Panc1 (cell line): Measurements from ENCODE around the gene CPNE7. TPM values are rescaled to one million over a fixed set of nuclear protein-coding genes. Genes with fewer than 3 reads are reported as not detected.

ENCODE experiments used
- ATAC-seq: fragments of 200-7000 bp; cut with Tn5 transposase; 2 replicates; pipeline ENCODE4 v1.9.1; 2020; ENCODE audit warnings: mild to moderate bottlenecking, moderate library complexity
- BruUV-seq: library from RNA; stranded (reverse); fragments of 400-500 nt; replicated peaks from 2 replicates; lab custom pipeline; 2021; lab: Mats Ljungman, UMichigan
- CTCF ChIA-PET: fragments of 300-600 bp; sonication (Branson Sonifier 250); formaldehyde crosslinking; loops from one replicate; lab custom pipeline; 2022; ENCODE audit warnings: antibody characterized with exemption; lab: Charles Lee
- POLR2A ChIA-PET: fragments of 300-600 bp; sonication (Branson Sonifier 250); formaldehyde crosslinking; loops from one replicate; lab custom pipeline; 2022; ENCODE audit warnings: antibody characterized with exemption; lab: Charles Lee
- DNase-seq: peaks from one replicate; pipeline ENCODE4 v3.0.0-alpha.2; 2010; ENCODE audit warnings: low read depth, low spot score
- H3K27ac ChIP-seq: 2 replicates; pipeline ENCODE4 v1.5.1; 2011; ENCODE audit warnings: mild to moderate bottlenecking, low read length, inconsistent platforms
- H3K27me3 ChIP-seq: fragments of 200-500 bp; sonication (Bioruptor generic); 2 replicates; pipeline ENCODE4 v1.6.0; 2014; ENCODE audit warnings: low read length, inconsistent platforms; ENCODE audit not compliant: control insufficient read depth, insufficient read depth
- H3K36me3 ChIP-seq: fragments of 200-500 bp; sonication (Bioruptor generic); 2 replicates; pipeline ENCODE4 v1.5.1; 2014; ENCODE audit warnings: inconsistent platforms, mild to moderate bottlenecking, low read length, moderate library complexity; ENCODE audit not compliant: control insufficient read depth, insufficient read depth
- H3K4me1 ChIP-seq: 2 replicates; pipeline ENCODE4 v1.5.1; 2011; ENCODE audit warnings: inconsistent platforms, mild to moderate bottlenecking, low read length, moderate library complexity; ENCODE audit not compliant: control insufficient read depth, insufficient read depth
- H3K4me3 ChIP-seq, 2 experiments: 2 replicates each; pipeline ENCODE4 v1.5.1; 2011 to 2012; ENCODE audit warnings: low read depth in 2 of 2, low read length in 2 of 2, mild to moderate bottlenecking in 2 of 2, inconsistent platforms in 1 of 2, moderate library complexity in 1 of 2
- H3K9me3 ChIP-seq: fragments of 200-500 bp; sonication (Bioruptor generic); 2 replicates; pipeline ENCODE4 v1.5.1; 2014; ENCODE audit warnings: low read depth, mild to moderate bottlenecking, inconsistent platforms, low read length, moderate library complexity; ENCODE audit not compliant: control insufficient read depth, insufficient read depth
- POLR2AphosphoS5 ChIP-seq: IDR thresholded peaks from 2 replicates; pipeline ENCODE4 v1.6.1; 2012; ENCODE audit warnings: mild to moderate bottlenecking, low read depth, low read length, moderate library complexity
- SIN3A ChIP-seq: IDR thresholded peaks from 2 replicates; pipeline ENCODE4 v1.6.1; 2012; ENCODE audit warnings: low read depth, mild to moderate bottlenecking, low read length, moderate library complexity, borderline replicate concordance; ENCODE audit not compliant: insufficient read depth
- TCF7L2 ChIP-seq: IDR thresholded peaks from 2 replicates; pipeline ENCODE4 v1.6.1; 2011; ENCODE audit warnings: mild to moderate bottlenecking, low read depth, low read length, inconsistent platforms
- in situ Hi-C: cut with HindIII; loops from 2 replicates; pipeline ENCODE4 v1.10.0; 2016; ENCODE audit warnings: low sequenced_read_pairs, low pct_unique_long_range_greater_than_20kb
- intact Hi-C: fragments of 100-400 bp; cut with micrococcal nuclease; formaldehyde crosslinking; loops from one replicate; pipeline ENCODE4 v1.10.0; 2022; ENCODE audit not compliant: unreplicated experiment
- total RNA-seq: library from RNA; stranded (reverse); gene quantifications from one replicate; pipeline ENCODE4 v1.2.1, GENCODE V29; 2021; ENCODE audit not compliant: unreplicated experiment
- TF ChIP-seq, protein P1 (sequence below), 2 experiments: IDR thresholded peaks; 2 replicates each; pipeline ENCODE4 v1.6.1; 2011 to 2012; ENCODE audit warnings: low read depth in 2 of 2, control low read depth in 1 of 2, low read length in 1 of 2, mild to moderate bottlenecking in 1 of 2, moderate library complexity in 1 of 2; ENCODE audit not compliant: insufficient read depth in 1 of 2
- TF ChIP-seq, protein P2 (sequence below): fragments of 450-650 bp; IDR thresholded peaks from 2 replicates; pipeline ENCODE4 v1.5.1; 2017; ENCODE audit warnings: mild to moderate bottlenecking

Gene CPNE7
- total RNA-seq, 1 experiment from 2014 or later, result 32.7 TPM

DNA sequence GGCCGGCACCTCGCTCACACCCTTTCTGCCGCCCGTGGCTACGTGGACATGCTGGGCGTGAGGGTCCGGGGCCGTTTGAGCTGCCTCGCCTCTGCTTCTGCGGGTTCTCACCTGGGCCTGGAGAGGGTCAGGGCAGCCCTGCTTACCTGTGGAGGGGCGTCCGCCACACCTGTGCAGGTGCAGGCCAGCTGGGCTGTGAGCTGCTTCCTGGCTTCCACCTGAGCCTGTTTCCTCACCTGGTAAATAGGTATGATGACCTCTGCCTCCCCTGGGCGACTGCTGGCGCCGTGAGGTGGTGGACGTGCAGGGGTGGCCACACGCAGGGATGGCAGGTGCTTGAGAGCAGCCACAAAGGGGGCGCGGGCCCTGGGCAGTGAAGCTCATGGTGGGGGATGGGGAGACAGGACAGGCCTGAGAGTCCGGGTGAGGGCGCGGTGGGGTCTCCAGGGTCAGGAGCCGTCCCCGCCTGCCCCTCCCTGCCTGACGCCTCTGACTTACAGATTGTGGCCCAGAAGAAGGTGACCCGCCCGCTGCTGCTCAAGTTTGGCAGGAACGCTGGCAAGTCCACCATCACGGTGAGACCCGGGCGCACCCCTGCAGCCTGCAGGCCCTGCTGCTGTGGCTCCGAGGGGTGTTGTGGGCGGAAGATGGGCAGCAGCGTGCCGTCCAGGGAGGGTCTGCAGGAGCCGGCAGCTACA, 7.8 kb downstream of the CPNE7 start:
- no peaks in the 10 kb centered on the region for H3K9me3 ChIP-seq
- intact Hi-C loops (no loop called here), in situ Hi-C loops (no loop called here)
- DNase-seq, result no peak
- TF ChIP-seq, protein P1, sequence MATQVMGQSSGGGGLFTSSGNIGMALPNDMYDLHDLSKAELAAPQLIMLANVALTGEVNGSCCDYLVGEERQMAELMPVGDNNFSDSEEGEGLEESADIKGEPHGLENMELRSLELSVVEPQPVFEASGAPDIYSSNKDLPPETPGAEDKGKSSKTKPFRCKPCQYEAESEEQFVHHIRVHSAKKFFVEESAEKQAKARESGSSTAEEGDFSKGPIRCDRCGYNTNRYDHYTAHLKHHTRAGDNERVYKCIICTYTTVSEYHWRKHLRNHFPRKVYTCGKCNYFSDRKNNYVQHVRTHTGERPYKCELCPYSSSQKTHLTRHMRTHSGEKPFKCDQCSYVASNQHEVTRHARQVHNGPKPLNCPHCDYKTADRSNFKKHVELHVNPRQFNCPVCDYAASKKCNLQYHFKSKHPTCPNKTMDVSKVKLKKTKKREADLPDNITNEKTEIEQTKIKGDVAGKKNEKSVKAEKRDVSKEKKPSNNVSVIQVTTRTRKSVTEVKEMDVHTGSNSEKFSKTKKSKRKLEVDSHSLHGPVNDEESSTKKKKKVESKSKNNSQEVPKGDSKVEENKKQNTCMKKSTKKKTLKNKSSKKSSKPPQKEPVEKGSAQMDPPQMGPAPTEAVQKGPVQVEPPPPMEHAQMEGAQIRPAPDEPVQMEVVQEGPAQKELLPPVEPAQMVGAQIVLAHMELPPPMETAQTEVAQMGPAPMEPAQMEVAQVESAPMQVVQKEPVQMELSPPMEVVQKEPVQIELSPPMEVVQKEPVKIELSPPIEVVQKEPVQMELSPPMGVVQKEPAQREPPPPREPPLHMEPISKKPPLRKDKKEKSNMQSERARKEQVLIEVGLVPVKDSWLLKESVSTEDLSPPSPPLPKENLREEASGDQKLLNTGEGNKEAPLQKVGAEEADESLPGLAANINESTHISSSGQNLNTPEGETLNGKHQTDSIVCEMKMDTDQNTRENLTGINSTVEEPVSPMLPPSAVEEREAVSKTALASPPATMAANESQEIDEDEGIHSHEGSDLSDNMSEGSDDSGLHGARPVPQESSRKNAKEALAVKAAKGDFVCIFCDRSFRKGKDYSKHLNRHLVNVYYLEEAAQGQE (IDR thresholded peaks at IDR 0.05; ENCODE audit: insufficient read depth in 1 of 2, low read depth in 2 of 2, low read length in 1 of 2), result no peak
- no peak for TF ChIP-seq TCF7L2
- TF ChIP-seq, protein P2, sequence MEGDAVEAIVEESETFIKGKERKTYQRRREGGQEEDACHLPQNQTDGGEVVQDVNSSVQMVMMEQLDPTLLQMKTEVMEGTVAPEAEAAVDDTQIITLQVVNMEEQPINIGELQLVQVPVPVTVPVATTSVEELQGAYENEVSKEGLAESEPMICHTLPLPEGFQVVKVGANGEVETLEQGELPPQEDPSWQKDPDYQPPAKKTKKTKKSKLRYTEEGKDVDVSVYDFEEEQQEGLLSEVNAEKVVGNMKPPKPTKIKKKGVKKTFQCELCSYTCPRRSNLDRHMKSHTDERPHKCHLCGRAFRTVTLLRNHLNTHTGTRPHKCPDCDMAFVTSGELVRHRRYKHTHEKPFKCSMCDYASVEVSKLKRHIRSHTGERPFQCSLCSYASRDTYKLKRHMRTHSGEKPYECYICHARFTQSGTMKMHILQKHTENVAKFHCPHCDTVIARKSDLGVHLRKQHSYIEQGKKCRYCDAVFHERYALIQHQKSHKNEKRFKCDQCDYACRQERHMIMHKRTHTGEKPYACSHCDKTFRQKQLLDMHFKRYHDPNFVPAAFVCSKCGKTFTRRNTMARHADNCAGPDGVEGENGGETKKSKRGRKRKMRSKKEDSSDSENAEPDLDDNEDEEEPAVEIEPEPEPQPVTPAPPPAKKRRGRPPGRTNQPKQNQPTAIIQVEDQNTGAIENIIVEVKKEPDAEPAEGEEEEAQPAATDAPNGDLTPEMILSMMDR, result no peak
- TF ChIP-seq POLR2AphosphoS5, result no peak
- TF ChIP-seq SIN3A, result no peak
- H3K27ac ChIP-seq, result no peak overlapping the region
- POLR2A ChIA-PET, result no interaction called here
- no peaks in the 10 kb centered on the region for H3K27me3 ChIP-seq
- H3K4me1 ChIP-seq, result peaks cover 11% of the 10 kb centered on the region
- no TSS peak for BruUV-seq
- H3K36me3 ChIP-seq, result no peaks in the 10 kb centered on the region
- CTCF ChIA-PET, result no interaction called here
- H3K4me3 ChIP-seq, result no peak overlapping the region
- ATAC-seq, result no peak

DNA sequence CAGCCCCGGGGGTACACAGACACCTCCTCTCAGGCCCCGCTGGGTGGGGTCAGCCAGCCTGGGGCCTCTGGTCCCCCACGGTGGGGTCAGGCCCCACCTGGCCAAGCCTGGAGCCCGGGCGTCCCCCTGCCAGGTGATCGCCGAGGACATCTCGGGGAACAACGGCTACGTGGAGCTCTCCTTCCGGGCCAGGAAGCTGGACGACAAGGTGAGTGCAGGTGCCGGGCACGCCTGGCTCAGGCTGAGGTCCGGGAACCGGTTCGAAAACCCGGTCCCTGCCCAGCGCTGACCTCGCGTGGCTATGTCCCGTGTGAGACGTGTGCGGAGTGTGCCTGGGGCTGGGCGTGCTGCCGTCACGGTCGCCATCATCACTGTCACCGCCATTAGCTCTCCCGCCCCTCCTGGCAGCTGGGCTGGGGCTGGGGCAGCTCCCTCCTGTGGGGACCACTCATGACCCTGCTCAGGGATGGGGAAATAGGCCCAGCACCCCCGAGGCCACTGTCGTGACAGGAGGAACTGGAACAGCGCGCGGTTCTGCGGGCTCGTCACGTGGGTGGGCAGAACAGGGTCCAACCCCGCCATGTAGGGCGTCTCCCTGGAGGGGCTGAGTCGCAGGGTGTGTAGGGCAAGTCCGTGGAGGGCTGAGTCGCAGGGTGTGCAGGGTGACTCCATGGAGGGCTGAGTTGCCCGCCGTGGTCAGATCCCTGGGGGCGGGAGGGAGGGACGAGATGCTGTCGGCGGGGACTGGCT, 8.5 kb downstream of the CPNE7 start:
- ATAC-seq, result peak; percentile 23
- TF ChIP-seq, protein P2, result no peak
- Histone ChIP-seq H3K4me1 (peaks cover 11% of the 10 kb centered on the region), H3K9me3 (no peaks in the 10 kb centered on the region), H3K36me3 (no peaks in the 10 kb centered on the region), H3K4me3 (no peak overlapping the region), H3K27me3 (no peaks in the 10 kb centered on the region), H3K27ac (no peak overlapping the region)
- DNase-seq, result no peak
- POLR2A ChIA-PET, result no interaction called here
- BruUV-seq, result no TSS peak
- CTCF ChIA-PET, result no interaction called here
- intact Hi-C loops (no loop called here), in situ Hi-C loops (no loop called here)
